LNCAP (cell line): Measurements from ENCODE around the gene ADAMTS15.

Experiments used
- TF ChIP-seq, protein P1 (sequence below): fragments of 450-650 bp; IDR thresholded peaks from 2 replicates; pipeline ENCODE4 v1.5.1; 2017; ENCODE audit warnings: mild to moderate bottlenecking

ADAMTS15 gene

DNA sequence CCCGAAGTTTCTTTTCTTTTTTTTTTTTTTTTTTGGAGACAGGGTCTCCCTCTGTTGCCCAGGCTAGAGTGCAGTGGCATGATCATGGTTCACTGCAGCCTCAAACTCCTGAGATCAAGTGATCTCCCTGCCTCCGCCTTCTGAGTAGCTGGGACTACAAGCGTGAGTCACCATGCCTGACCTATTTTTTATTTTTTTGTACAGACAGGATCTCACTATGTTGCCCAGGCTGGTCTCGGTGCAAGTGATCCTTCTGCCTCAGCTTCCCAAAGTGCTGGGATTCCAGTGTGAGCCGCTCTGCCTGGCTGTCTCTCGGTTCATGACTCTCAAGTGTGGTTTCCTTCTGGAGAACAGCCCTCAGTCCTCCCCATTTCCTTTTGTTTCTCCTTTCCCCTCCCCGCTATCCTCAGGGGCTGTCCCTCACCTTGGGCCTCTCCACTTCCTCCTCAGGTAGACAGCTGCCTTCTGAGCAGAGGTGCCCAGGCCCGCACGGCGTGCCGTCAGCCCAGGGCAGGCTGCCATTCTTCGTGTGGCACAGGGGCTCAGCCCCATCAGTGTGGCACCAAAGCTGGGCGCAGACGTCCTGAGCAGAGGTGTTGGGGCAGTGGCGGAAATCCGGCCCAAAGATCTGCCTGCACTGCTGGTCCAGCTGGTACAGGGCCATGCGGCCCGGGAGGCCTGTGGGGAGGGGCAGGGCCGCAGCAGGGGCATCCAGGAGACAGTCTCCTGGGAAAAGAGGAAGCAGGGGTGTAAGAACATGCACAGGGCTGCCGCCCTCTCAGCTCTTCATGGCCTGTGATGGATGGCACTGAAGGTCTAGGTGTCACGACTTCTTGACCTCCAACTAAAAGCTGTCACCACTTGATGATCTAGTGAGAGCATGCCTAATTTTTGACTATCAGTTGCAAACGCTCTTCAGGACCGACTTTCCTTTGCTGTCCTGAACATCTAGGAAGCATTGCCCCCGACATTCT is 34.1 kb upstream of the ADAMTS15 start:
- TF ChIP-seq, protein P1, sequence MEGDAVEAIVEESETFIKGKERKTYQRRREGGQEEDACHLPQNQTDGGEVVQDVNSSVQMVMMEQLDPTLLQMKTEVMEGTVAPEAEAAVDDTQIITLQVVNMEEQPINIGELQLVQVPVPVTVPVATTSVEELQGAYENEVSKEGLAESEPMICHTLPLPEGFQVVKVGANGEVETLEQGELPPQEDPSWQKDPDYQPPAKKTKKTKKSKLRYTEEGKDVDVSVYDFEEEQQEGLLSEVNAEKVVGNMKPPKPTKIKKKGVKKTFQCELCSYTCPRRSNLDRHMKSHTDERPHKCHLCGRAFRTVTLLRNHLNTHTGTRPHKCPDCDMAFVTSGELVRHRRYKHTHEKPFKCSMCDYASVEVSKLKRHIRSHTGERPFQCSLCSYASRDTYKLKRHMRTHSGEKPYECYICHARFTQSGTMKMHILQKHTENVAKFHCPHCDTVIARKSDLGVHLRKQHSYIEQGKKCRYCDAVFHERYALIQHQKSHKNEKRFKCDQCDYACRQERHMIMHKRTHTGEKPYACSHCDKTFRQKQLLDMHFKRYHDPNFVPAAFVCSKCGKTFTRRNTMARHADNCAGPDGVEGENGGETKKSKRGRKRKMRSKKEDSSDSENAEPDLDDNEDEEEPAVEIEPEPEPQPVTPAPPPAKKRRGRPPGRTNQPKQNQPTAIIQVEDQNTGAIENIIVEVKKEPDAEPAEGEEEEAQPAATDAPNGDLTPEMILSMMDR = no peak

DNA sequence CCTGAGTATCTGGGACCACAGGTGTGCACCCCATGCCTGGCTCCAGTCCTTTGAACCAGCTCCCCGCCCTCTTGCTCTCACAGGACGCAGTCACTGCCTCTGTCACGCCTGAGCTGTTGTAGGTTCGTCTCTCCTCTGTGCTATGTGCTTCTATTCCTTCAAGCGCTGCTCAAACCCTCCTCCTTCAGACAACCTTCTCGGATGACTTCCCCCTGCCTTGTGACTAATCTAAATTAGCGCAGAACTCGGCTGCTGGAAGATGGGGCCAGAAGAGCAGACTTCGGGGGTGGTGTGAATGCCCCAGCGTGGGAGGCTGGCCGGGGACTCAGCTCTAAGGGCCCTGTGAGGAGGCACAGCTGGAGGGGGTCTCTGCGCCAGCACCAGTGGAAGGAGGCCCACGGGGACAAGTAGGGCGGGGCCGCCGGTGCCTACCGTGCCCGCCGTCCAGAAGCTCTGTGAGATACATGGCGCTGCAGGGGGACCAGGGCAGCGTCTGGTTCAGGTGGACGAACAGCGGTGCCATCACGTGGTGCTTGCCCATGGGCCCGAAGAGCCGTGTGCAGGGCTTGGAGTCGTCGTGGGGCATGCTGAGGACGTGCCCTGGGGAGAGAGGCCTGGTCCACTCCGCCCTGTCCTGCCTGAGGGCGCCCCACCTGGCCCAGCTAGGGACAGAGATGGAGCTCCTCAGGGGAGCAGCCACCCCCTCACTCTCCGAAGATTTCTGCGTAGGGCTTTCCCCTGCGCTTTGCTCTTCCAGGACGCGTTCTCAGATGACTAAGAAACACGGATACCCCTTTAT is 32.5 kb upstream of the ADAMTS15 start:
- TF ChIP-seq, protein P1 = no peak

DNA sequence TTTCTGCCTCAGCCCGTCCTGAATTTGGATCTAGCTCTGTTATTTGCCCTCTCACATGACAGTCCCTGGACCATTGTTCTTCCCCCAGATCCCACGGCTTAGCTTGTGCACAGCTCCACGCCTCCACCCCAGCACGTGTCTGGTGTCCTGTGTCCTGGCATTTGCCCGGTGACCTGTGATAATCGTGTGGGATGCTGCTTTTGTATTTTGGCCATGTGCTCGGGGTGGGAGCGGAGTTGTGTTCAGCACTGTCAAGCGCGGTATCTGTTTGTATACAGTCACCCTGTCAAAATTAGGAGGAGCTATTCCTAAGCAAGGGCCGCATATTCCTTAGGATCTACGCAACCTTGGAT is 31.9 kb upstream of the ADAMTS15 start:
- TF ChIP-seq, protein P1 = no peak

DNA sequence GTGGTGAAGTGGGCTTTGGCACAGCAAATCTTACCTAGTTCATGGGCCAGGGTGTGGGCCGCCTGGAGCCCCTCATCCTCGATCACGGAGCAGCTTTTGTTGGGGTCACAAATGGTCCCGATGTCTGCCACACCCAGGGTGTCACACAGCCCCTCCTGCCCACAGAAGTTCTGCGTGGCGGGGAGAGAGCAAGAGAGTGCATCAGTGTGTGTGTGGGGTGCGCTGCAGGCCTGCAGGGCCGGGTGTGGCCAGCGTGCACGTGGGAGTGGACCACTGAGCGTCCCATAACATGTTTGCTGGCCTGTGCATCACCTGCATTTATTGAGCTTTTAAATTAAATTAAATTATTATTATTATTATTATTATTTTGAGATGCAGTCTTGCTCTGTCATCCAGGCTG is 31.5 kb upstream of the ADAMTS15 start:
- TF ChIP-seq, protein P1 = no peak

DNA sequence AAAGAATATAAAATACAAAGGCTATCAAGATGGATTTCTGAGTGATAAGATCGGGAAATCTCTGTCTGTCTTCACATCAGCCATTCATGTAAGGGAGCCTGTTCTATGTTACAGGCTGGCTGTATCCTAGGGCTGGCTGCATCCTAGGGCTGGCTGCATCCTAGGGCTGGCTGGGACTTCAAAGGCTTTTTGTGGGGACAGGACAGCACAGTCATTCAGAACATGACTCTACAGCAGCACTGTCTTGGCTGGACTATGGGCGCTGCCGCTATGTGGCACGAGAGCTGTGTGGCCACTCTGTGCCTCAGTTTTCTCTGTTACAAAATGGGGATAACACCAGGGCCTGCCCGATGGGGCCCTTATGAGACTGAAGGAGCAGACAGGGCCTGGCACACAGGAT is 30.2 kb upstream of the ADAMTS15 start:
- TF ChIP-seq, protein P1 = no peak

DNA sequence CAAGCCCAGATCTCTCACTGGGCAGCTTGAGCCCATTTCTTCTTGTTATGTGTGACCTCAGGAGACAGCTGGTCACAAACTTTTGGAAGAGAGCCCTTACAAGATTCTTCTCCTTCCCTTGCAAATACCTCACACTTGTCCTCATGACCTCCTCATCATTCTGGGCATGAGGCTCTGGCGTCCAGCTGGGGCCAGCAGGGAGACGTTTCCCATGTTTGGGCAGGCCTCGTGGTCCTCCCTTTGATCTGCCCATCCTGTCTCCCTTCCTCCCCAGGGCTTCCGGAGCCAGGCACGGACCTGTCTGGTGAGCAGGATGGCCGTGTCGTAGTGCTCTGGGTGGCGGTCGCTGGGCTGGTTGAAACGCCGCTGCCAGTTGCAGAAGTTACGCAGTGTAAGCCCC is 29.7 kb upstream of the ADAMTS15 start:
- TF ChIP-seq, protein P1 = no peak

DNA sequence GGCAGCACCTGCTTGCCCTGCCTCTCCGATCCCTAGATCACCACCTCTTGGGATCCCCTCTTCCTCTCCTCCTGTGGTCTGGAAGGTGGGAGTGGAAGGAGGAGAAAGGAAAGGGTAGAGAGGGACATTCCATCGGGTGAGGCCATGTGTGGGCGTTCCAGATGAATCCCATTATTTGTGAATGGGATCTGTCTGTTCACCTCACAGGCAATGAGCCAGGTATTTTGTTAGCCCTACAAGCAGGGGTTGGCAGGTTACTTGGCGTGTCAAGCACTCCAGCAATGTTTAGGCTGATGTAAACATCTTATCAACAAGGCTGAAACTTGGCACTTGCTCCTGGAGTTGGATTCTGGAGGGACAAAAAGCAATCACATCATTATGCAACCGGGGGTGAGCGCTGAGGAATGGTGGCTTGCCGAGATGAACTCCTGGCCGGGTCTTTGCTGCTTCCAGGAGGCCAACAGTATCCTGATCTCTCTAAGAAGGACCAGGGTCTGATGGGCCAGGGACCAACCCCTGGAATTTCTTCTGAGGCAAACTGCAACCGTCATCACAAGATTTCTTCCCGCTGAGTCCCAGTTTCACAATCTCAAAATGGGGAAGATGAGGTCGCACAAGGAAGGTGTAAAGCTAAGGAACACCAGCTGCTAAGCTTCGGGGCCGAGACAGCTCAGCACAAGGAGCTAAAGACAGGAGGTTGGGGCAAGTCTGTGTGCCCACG is 27.8 kb upstream of the ADAMTS15 start:
- TF ChIP-seq, protein P1 = no peak
